Endothelial cell (in vitro differentiated cells): ENCODE results near the gene PEMT. TPM values are rescaled to one million over a fixed set of nuclear protein-coding genes. Genes with fewer than 3 reads are reported as not detected.

Experiments used
- DNase-seq: peaks from one replicate; pipeline ENCODE4 v3.0.0; 2021; ENCODE audit warnings: low spot score
- H3K27ac Mint-ChIP-seq: one replicate; pipeline ENCODE4 v1.8.0; 2021; ENCODE audit warnings: mixed read lengths, inconsistent platforms; ENCODE audit not compliant: unreplicated experiment
- H3K27me3 Mint-ChIP-seq: one replicate; pipeline ENCODE4 v1.8.0; 2021; ENCODE audit warnings: mild to moderate bottlenecking, moderate library complexity, mixed read lengths, inconsistent platforms; ENCODE audit not compliant: unreplicated experiment
- H3K36me3 Mint-ChIP-seq: one replicate; pipeline ENCODE4 v1.8.0; 2021; ENCODE audit warnings: mild to moderate bottlenecking, low read depth, mixed read lengths, inconsistent platforms; ENCODE audit not compliant: unreplicated experiment
- H3K4me1 Mint-ChIP-seq: one replicate; pipeline ENCODE4 v1.8.0; 2021; ENCODE audit warnings: mild to moderate bottlenecking, mixed read lengths, inconsistent platforms; ENCODE audit not compliant: unreplicated experiment
- H3K4me3 Mint-ChIP-seq: one replicate; pipeline ENCODE4 v1.8.0; 2021; ENCODE audit warnings: mild to moderate bottlenecking, mixed read lengths, inconsistent platforms; ENCODE audit not compliant: unreplicated experiment
- H3K9me3 Mint-ChIP-seq: one replicate; pipeline ENCODE4 v1.8.0; 2021; ENCODE audit warnings: mixed read lengths, inconsistent platforms; ENCODE audit not compliant: unreplicated experiment
- CTCF ChIP-seq: fragments of 200-600 bp; sonication (generic); IDR thresholded peaks from one replicate; pipeline ENCODE4 v1.5.0; 2021; ENCODE audit warnings: antibody characterized with exemption; ENCODE audit not compliant: unreplicated experiment
- total RNA-seq: library from RNA; stranded (reverse); fragmentation: NEBNext Ultra II Directional; extraction: Animal tissue kit (Norgen Biotek cat#: 25700); gene quantifications from one replicate; pipeline ENCODE4 v1.2.1, GENCODE V29; 2021; ENCODE audit not compliant: unreplicated experiment

PEMT gene
- total RNA-seq, 1 donor from 2014 or later = 29.7 TPM

GRCh38 chr17:17528696-17529652, 62.5 kb downstream of the PEMT start:
- H3K36me3 Mint-ChIP-seq = no peaks in the 10 kb centered on the region

GRCh38 chr17:17527956-17528500, 63.5 kb downstream of the PEMT start:
- no peak overlapping the region for H3K4me3 Mint-ChIP-seq
- peaks cover 1% of the 10 kb centered on the region for H3K27me3 Mint-ChIP-seq
- H3K36me3 Mint-ChIP-seq = no peaks in the 10 kb centered on the region
- no peak for TF ChIP-seq CTCF
- no peak for DNase-seq
- no peaks in the 10 kb centered on the region for H3K9me3 Mint-ChIP-seq
- peaks cover 10% of the 10 kb centered on the region for H3K4me1 Mint-ChIP-seq
- no peak overlapping the region for H3K27ac Mint-ChIP-seq

More at GRCh38 chr17:17528696-17529652, 62.5 kb downstream of the PEMT start:
- no peak overlapping the region for H3K27ac Mint-ChIP-seq
- H3K27me3 Mint-ChIP-seq = peaks cover 1% of the 10 kb centered on the region
- peaks cover 5% of the 10 kb centered on the region for H3K4me1 Mint-ChIP-seq
- no peak for DNase-seq
- no peaks in the 10 kb centered on the region for H3K9me3 Mint-ChIP-seq
- no peak overlapping the region for H3K4me3 Mint-ChIP-seq
- TF ChIP-seq CTCF = no peak

- Mint-ChIP-seq H3K4me3 (no peak overlapping the region), H3K9me3 (no peaks in the 10 kb centered on the region), H3K4me1 (peaks cover 14% of the 10 kb centered on the region), H3K36me3 (no peaks in the 10 kb centered on the region), H3K27ac (no peak overlapping the region), H3K27me3 (peaks cover 1% of the 10 kb centered on the region)
- TF ChIP-seq CTCF = no peak
- no peak for DNase-seq
Observed at GRCh38 chr17:17527534-17527933, 64.0 kb downstream of the PEMT start.

- no peaks in the 10 kb centered on the region for H3K9me3 Mint-ChIP-seq
- peaks cover 1% of the 10 kb centered on the region for H3K27me3 Mint-ChIP-seq
- no peak overlapping the region for H3K27ac Mint-ChIP-seq
- H3K4me3 Mint-ChIP-seq = no peak overlapping the region
- H3K36me3 Mint-ChIP-seq = no peaks in the 10 kb centered on the region
- H3K4me1 Mint-ChIP-seq = peaks cover 20% of the 10 kb centered on the region
- no peak for TF ChIP-seq CTCF
- no peak for DNase-seq
Observed at GRCh38 chr17:17526369-17526768, 65.1 kb downstream of the PEMT start.

- peaks cover 1% of the 10 kb centered on the region for H3K27me3 Mint-ChIP-seq
- H3K36me3 Mint-ChIP-seq = no peaks in the 10 kb centered on the region
- H3K27ac Mint-ChIP-seq = no peak overlapping the region
- DNase-seq = no peak
- peaks cover 20% of the 10 kb centered on the region for H3K4me1 Mint-ChIP-seq
- H3K4me3 Mint-ChIP-seq = no peak overlapping the region
- TF ChIP-seq CTCF = no peak
- H3K9me3 Mint-ChIP-seq = no peaks in the 10 kb centered on the region
Observed at GRCh38 chr17:17525956-17526355, 65.6 kb downstream of the PEMT start.
